ENCODE measurements around the gene SOS2.

Gene SOS2

GRCh38 chr14:50121486-50121885, 109.9 kb downstream of the SOS2 start:
- H3K4me3 ChIP-seq (ENCODE audit: low read length): no peak overlapping the region
- DNase-seq (ENCODE audit: low read depth): no peak
- no peak for TF ChIP-seq CTCF (conservative IDR thresholded peaks at IDR 0.05; ENCODE audit: low read depth, low read length)

- TF ChIP-seq CTCF (conservative IDR thresholded peaks at IDR 0.05; ENCODE audit: low read depth, low read length): no peak
- no peak for DNase-seq (ENCODE audit: low read depth)
- H3K4me3 ChIP-seq (ENCODE audit: low read length): no peak overlapping the region
Observed at GRCh38 chr14:50117456-50117855, 113.9 kb downstream of the SOS2 start.

GRCh38 chr14:50116966-50117365, 114.4 kb downstream of the SOS2 start:
- TF ChIP-seq CTCF (conservative IDR thresholded peaks at IDR 0.05; ENCODE audit: low read depth, low read length): no peak
- peak overlapping the region; percentile 92 for H3K4me3 ChIP-seq (ENCODE audit: low read length)
- DNase-seq (ENCODE audit: low read depth): no peak

- peak within 1 kb of the TSS; percentile 92 for H3K4me3 ChIP-seq (ENCODE audit: low read length)
- DNase-seq (ENCODE audit: low read depth): peak; percentile 72
- no peak for TF ChIP-seq CTCF (conservative IDR thresholded peaks at IDR 0.05; ENCODE audit: low read depth, low read length)
Observed at GRCh38 chr14:50116181-50116956, 115.0 kb downstream of the SOS2 start, which contains the start of gene VCPKMT. TSS of gene VCPKMT (minus strand) at chr14:50116572. CDS start at chr14:50116552, 20 bp downstream.

- TF ChIP-seq CTCF (conservative IDR thresholded peaks at IDR 0.05; ENCODE audit: low read depth, low read length): no peak
- H3K4me3 ChIP-seq (ENCODE audit: low read length): no peak overlapping the region
- no peak for DNase-seq (ENCODE audit: low read depth)
Observed at GRCh38 chr14:50113381-50114035, 117.9 kb downstream of the SOS2 start.

GRCh38 chr14:50110323-50111037, 120.9 kb downstream of the SOS2 start:
- no peak for TF ChIP-seq CTCF (conservative IDR thresholded peaks at IDR 0.05; ENCODE audit: low read depth, low read length)
- DNase-seq (ENCODE audit: low read depth): no peak
- no peak overlapping the region for H3K4me3 ChIP-seq (ENCODE audit: low read length)

Measured in retinal pigment epithelial cell (primary cell).